GM23248 (cell line): ENCODE results near the gene ZNRD2. TPM values are rescaled to one million over a fixed set of nuclear protein-coding genes. Genes with fewer than 3 reads are reported as not detected.

Source experiments
- DNase-seq: peaks from one replicate; pipeline ENCODE4 v3.0.0-alpha.2; 2015
- H2AFZ ChIP-seq: fragments of 200-600 bp; sonication (generic); 2 replicates; pipeline ENCODE4 v1.6.1; 2016; ENCODE audit warnings: antibody characterized with exemption
- H3F3A ChIP-seq: fragments of 200-600 bp; sonication (generic); 2 replicates; pipeline ENCODE4 v1.6.1; 2016; ENCODE audit warnings: mild to moderate bottlenecking, antibody characterized with exemption, mixed run types; ENCODE audit not compliant: insufficient read depth
- H3K27ac ChIP-seq: fragments of 200-600 bp; sonication (generic); 2 replicates; pipeline ENCODE4 v1.5.1; 2016; ENCODE audit warnings: mild to moderate bottlenecking
- H3K27me3 ChIP-seq: fragments of 200-600 bp; sonication (generic); replicated peaks from 2 replicates; pipeline ENCODE4 v1.6.1; 2016; ENCODE audit warnings: mild to moderate bottlenecking; ENCODE audit not compliant: insufficient read depth
- H3K36me3 ChIP-seq: fragments of 200-600 bp; sonication (generic); 2 replicates; pipeline ENCODE4 v1.6.1; 2016; ENCODE audit warnings: low read depth, mild to moderate bottlenecking
- H3K4me1 ChIP-seq: fragments of 200-600 bp; sonication (generic); 2 replicates; pipeline ENCODE4 v1.6.1; 2016; ENCODE audit warnings: mild to moderate bottlenecking; ENCODE audit not compliant: insufficient read depth
- H3K4me2 ChIP-seq: fragments of 200-600 bp; sonication (generic); one replicate; pipeline ENCODE4 v1.6.1; 2016; ENCODE audit warnings: mild to moderate bottlenecking; ENCODE audit not compliant: unreplicated experiment
- H3K4me3 ChIP-seq: fragments of 200-600 bp; sonication (generic); 2 replicates; pipeline ENCODE4 v1.5.1; 2016; ENCODE audit warnings: mild to moderate bottlenecking
- H3K79me2 ChIP-seq: fragments of 200-600 bp; sonication (generic); 2 replicates; pipeline ENCODE4 v1.6.1; 2016; ENCODE audit warnings: mild to moderate bottlenecking; ENCODE audit not compliant: insufficient read depth
- H3K9ac ChIP-seq: fragments of 200-600 bp; sonication (generic); 2 replicates; pipeline ENCODE4 v1.6.1; 2016; ENCODE audit warnings: mild to moderate bottlenecking
- H3K9me2 ChIP-seq: fragments of 200-600 bp; sonication (generic); 2 replicates; pipeline ENCODE4 v1.6.1; 2016; ENCODE audit warnings: mixed run types, mild to moderate bottlenecking, moderate library complexity; ENCODE audit not compliant: insufficient read depth
- H3K9me3 ChIP-seq: fragments of 200-600 bp; sonication (generic); one replicate; pipeline ENCODE4 v1.6.1; 2017; ENCODE audit warnings: low read depth
- H4K20me1 ChIP-seq: fragments of 200-600 bp; sonication (generic); 2 replicates; pipeline ENCODE4 v1.6.0; 2016; ENCODE audit not compliant: insufficient read depth
- EZH2 ChIP-seq: fragments of 200-600 bp; sonication (generic); IDR thresholded peaks from 2 replicates; pipeline ENCODE4 v1.6.1; 2018; ENCODE audit warnings: antibody characterized with exemption, mild to moderate bottlenecking; ENCODE audit not compliant: insufficient read depth, poor library complexity, severe bottlenecking
- EZH2phosphoT487 ChIP-seq: fragments of 200-600 bp; sonication (generic); IDR thresholded peaks from 2 replicates; pipeline ENCODE4 v1.6.1; 2018; ENCODE audit warnings: antibody characterized with exemption, moderate library complexity, mild to moderate bottlenecking, low read depth; ENCODE audit not compliant: insufficient read depth
- WGBS, 2 experiments: methylation state at CpG; one replicate each; pipeline ENCODE4 v1.1.6; 2015 to 2017; ENCODE audit warnings: low lambda C conversion rate in 2 of 2, low coverage in 1 of 2; ENCODE audit errors: missing lambda C conversion rate in 2 of 2; 5-methylcytosine and 5-hydroxymethylcytosine counted together
- in situ Hi-C: fragments of 300-500 bp; cut with MboI; formaldehyde crosslinking; loops from 2 replicates; pipeline ENCODE4 v1.15.0; 2020
- polyA plus RNA-seq: library from polyadenylated mRNA; unstranded; fragments of >200 nt; fragmentation: Nextera tagmentation; extraction: Ambion mirVana; gene quantifications from 2 replicates; pipeline ENCODE4 v1.2.1, GENCODE V29; 2016
- total RNA-seq: library from RNA; depleted of rRNA; stranded (reverse); fragments of >200 nt; shearing (Covaris generic); gene quantifications from 2 replicates; pipeline ENCODE4 v1.2.3, GENCODE V29; 2014

ZNRD2 gene
- total and polyA plus RNA-seq, 2 experiments from 2014 or later = 54.5 to 74.9 TPM

DNA sequence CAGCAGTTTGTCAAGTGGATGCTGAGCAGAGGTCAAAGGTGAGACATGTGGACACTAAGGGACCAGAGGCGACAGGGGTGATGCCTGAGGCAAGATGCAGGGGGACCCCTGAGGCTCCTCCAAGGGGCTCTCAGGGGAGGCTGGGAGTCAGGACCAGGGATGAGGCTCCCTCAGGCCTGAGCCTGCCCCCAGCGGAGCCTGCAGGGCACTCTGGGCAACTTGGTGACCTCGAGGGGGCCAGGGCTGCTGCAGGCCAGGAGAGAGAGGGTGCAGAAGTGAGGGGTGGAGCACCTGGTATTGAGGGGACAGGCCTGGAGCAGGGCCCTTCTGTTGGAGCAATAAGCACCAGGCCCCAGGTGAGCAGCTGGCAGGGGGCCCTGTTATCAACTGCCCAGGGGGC is 11.7 kb downstream of the ZNRD2 start:
- no peak for DNase-seq
- no peak overlapping the region for H2AFZ ChIP-seq
- in situ Hi-C loops = no loop called here
- peaks cover 22% of the 10 kb centered on the region for H3K79me2 ChIP-seq
- H3K4me3 ChIP-seq = no peak overlapping the region
- H3K9me3 ChIP-seq = no peaks in the 10 kb centered on the region
- H3K36me3 ChIP-seq = peaks cover 6% of the 10 kb centered on the region; the same call in 1 of the 2 replicates
- WGBS, 2 experiments = 77 to 88% methylated on average over 3 of the region's 3 CpGs
- no peaks in the 10 kb centered on the region for H3K27me3 ChIP-seq
- no peak overlapping the region for H3K9ac ChIP-seq
- TF ChIP-seq EZH2 = no peak
- no peak for TF ChIP-seq EZH2phosphoT487
- no peaks in the 10 kb centered on the region for H4K20me1 ChIP-seq
- H3K27ac ChIP-seq = no peak overlapping the region
- no peaks in the 10 kb centered on the region for H3F3A ChIP-seq
- no peaks in the 10 kb centered on the region for H3K9me2 ChIP-seq
- H3K4me1 ChIP-seq = peaks cover 3% of the 10 kb centered on the region
- no peak overlapping the region for H3K4me2 ChIP-seq

GRCh38 chr11:65583589-65583988 is 13.3 kb downstream of the ZNRD2 start:
- Histone ChIP-seq H3K27me3 (no peaks in the 10 kb centered on the region), H3K4me1 (no peaks in the 10 kb centered on the region), H3K36me3 (peaks cover 6% of the 10 kb centered on the region; the same call in 1 of the 2 replicates), H3K9ac (no peak overlapping the region), H3K9me3 (no peaks in the 10 kb centered on the region), H3K27ac (no peak overlapping the region), H3K4me3 (no peak overlapping the region), H3F3A (no peaks in the 10 kb centered on the region), H3K9me2 (no peaks in the 10 kb centered on the region), H3K79me2 (peaks cover 8% of the 10 kb centered on the region), H4K20me1 (no peaks in the 10 kb centered on the region), H3K4me2 (no peak overlapping the region), H2AFZ (no peak overlapping the region)
- in situ Hi-C loops = no loop called here
- 94 to 95% methylated on average over 10 of the region's 10 CpGs for WGBS, 2 experiments
- DNase-seq = no peak
- TF ChIP-seq EZH2 (no peak), EZH2phosphoT487 (no peak)

DNA sequence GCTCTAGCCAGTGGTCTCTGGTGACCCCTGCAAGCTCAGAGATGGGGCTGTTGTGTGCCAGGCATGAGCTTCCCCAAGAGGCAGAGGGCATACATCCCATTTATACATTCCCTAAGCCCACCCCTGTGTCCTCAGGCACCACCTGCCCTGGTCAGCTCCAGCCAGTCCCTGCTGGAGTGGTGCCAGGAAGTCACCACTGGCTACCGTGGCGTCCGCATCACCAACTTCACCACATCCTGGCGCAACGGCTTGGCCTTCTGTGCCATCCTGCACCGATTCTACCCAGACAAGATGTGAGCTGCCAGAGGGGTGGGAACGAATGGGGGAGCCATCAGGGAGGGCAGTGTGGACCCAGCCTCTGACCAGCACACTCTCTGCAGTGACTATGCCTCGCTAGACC is 13.8 kb downstream of the ZNRD2 start:
- H3K27ac ChIP-seq = no peak overlapping the region
- no peaks in the 10 kb centered on the region for H3K9me3 ChIP-seq
- H4K20me1 ChIP-seq = no peaks in the 10 kb centered on the region
- H2AFZ ChIP-seq = no peak overlapping the region
- H3F3A ChIP-seq = no peaks in the 10 kb centered on the region
- 0 out of 2 replicates have a peak, but pooled peaks cover 2% of the 10 kb centered on the region for H3K79me2 ChIP-seq
- TF ChIP-seq EZH2phosphoT487 (no peak), EZH2 (no peak)
- no peak for DNase-seq
- H3K9ac ChIP-seq = no peak overlapping the region
- H3K27me3 ChIP-seq = no peaks in the 10 kb centered on the region
- no peak overlapping the region for H3K4me3 ChIP-seq
- no peaks in the 10 kb centered on the region for H3K4me1 ChIP-seq
- 82 to 88% methylated on average over 8 of the region's 8 CpGs for WGBS, 2 experiments
- H3K4me2 ChIP-seq = no peak overlapping the region
- peaks cover 6% of the 10 kb centered on the region; the same call in 1 of the 2 replicates for H3K36me3 ChIP-seq
- no peaks in the 10 kb centered on the region for H3K9me2 ChIP-seq
- in situ Hi-C loops = no loop called here

- Histone ChIP-seq H3K36me3 (peaks cover 6% of the 10 kb centered on the region; the same call in 1 of the 2 replicates), H4K20me1 (no peaks in the 10 kb centered on the region), H3K4me2 (no peak overlapping the region), H2AFZ (no peak overlapping the region), H3K27ac (no peak overlapping the region), H3K9me2 (no peaks in the 10 kb centered on the region), H3K27me3 (no peaks in the 10 kb centered on the region), H3F3A (no peaks in the 10 kb centered on the region), H3K79me2 (no peaks in the 10 kb centered on the region), H3K4me3 (no peak overlapping the region), H3K4me1 (no peaks in the 10 kb centered on the region), H3K9me3 (no peaks in the 10 kb centered on the region), H3K9ac (no peak overlapping the region)
- in situ Hi-C loops = no loop called here
- TF ChIP-seq EZH2phosphoT487 (no peak), EZH2 (no peak)
- no peak for DNase-seq
- WGBS, 2 experiments = 87 to 89% methylated on average over 26 to 46 of the region's 46 CpGs
Measured at GRCh38 chr11:65584723-65585171, 14.5 kb downstream of the ZNRD2 start.
